Measurements from ENCODE around the gene SLC28A2.

The SLC28A2 gene

GRCh38 chr15:45326741-45327140 lies 74.7 kb downstream of the SLC28A2 start:
- no peak for DNase-seq
